ENCODE results near the gene RBFA. TPM values are rescaled to one million over a fixed set of nuclear protein-coding genes. Genes with fewer than 3 reads are reported as not detected.

RBFA gene
- total and polyA plus RNA-seq, 2 of the 13 experiments (the other 11 are each of a cell fraction or from before 2014, with no cell fraction given): 29.7 to 42.4 TPM

DNA sequence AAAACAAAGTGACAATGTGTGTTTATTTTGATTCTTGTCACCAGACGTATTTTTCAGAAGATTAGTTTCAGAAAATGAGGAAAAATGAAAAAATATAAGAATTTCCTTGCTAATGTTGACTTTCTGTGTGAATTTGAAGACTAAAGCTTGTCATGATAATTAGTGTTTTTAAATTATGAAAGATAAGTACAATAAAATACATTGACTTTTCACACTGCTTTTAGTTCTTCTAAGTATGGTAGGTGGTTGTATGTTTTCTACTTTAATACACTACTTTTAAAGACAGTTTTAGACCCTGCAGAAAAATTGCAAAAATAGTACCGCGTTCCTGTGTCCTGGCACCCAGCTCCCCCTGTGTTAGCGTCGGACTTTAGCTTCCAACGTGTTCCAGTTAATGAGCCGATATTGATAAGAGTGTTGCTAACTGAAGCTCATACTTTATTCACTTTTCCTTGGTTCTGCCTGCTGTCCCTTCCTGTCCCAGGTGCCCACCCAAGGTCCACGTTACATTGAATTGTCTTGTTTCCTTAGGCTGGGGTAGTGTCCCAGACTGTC is 695 bp downstream of the RBFA start:
- Histone ChIP-seq H2AFZ (ENCODE audit: low read length) (no peak overlapping the region), H3K27me3 (ENCODE audit: control insufficient read depth in 1 of 2, insufficient read depth in 2 of 2, low read length in 2 of 2) (no peaks in the 10 kb centered on the region; a peak in 1 of 5 replicates), H3K79me2 (ENCODE audit: insufficient read depth, low read length) (peaks cover 27% of the 10 kb centered on the region), H3K4me3 (replicated peaks in 1 of 3; ENCODE audit: insufficient read depth in 1 of 3, low read depth in 2 of 3, low read length in 3 of 3) (peak overlapping the region; percentile 74 to 78 (median 74)), H3K4me2 (ENCODE audit: low read depth, low read length) (peak overlapping the region; percentile 86), H3K9ac (ENCODE audit: insufficient read depth, low read depth, low read length) (peak overlapping the region; percentile 82), H3K27ac (ENCODE audit: extremely low read length, insufficient read depth, low read length) (peak overlapping the region; percentile 79), H3K4me1 (ENCODE audit: insufficient read depth, low read length) (peaks cover 35% of the 10 kb centered on the region), H3K9me3 (ENCODE audit: low read length) (no peaks in the 10 kb centered on the region), H4K20me1 (ENCODE audit: insufficient read depth, low read length) (peaks cover 7% of the 10 kb centered on the region; the same call in 1 of the 2 replicates), H3K36me3 (replicated peaks in 1 of 2; ENCODE audit: control insufficient read depth in 1 of 2, insufficient read depth in 2 of 2, low read length in 2 of 2) (peaks cover 9 to 24% of the 10 kb centered on the region in 2 experiments; a peak in 4 of 5 replicates)
- 1% methylated on average over 8 of the region's 8 CpGs for whole genome bisulfite sequencing (ENCODE audit: low lambda C conversion rate)
- ChIA-PET POLR2A (interaction anchor here (0.6 to 4.5 kb wide), 11 partner anchors 9 to 101 kb away, joined by 3 to 39 read pairs (median 8); partner anchors contain the start of genes ADNP2, SLC66A2 and TXNL4A), CTCF (ENCODE audit: low intra/inter-chr PET ratio, low total read pairs) (interaction anchor here (1.4 kb wide), 1 partner anchor 101 kb away, joined by 3 read pairs; no protein-coding TSS in a partner anchor)
- DNase-seq (ENCODE audit: low spot score) (no peak), ATAC-seq (no peak), FAIRE-seq (no peak)
- in situ Hi-C loops (cut with HindIII; ENCODE audit: extremely low pct_ligation_motif_present, low pct_unique_long_range_greater_than_20kb) (loop anchor here (5.0 kb wide), 2 partner anchors 48 to 67 kb away; partner anchors contain the start of gene TXNL4A), intact Hi-C loops (cut with micrococcal nuclease; ENCODE audit: unreplicated experiment) (loop anchor here (1.0 to 2.0 kb wide), 3 partner anchors 46 to 101 kb away; partner anchors contain the start of gene TXNL4A)
- TSS peak; percentile 66 for BruUV-seq (replicated peaks)
- TF ChIP-seq ZBTB39 (CRISPR knock-in tag; IDR thresholded peaks at IDR 0.05) (no peak), LCORL (IDR thresholded peaks at IDR 0.05) (no peak), LCORL (CRISPR knock-in tag; IDR thresholded peaks at IDR 0.05) (peak; percentile 5; the same call in 1 of the 2 replicates), ZNF747 (CRISPR knock-in tag; IDR thresholded peaks at IDR 0.05; ENCODE audit: borderline replicate concordance) (no peak), NFE2 (CRISPR knock-in tag; IDR thresholded peaks at IDR 0.05) (no peak), CREM (IDR thresholded peaks at IDR 0.05) (0 out of 2 replicates have a peak, but pooled peaks have one; percentile 17), CREM (CRISPR knock-in tag; IDR thresholded peaks at IDR 0.05) (no peak), KDM5A (IDR thresholded peaks at IDR 0.05; ENCODE audit: borderline replicate concordance, low read length) (peak; percentile 54; the same call in 1 of the 2 replicates), ZEB1 (IDR thresholded peaks at IDR 0.05; ENCODE audit: insufficient replicate concordance, low read depth) (peak; percentile 36), ZNF564 (CRISPR knock-in tag; IDR thresholded peaks at IDR 0.05) (0 out of 2 replicates have a peak, but pooled peaks have one; percentile 8), ZNF878 (CRISPR knock-in tag; IDR thresholded peaks at IDR 0.05) (0 out of 2 replicates have a peak, but pooled peaks have one; percentile 13), SOX6 (IDR thresholded peaks at IDR 0.05) (no peak), SOX6 (CRISPR knock-in tag; IDR thresholded peaks at IDR 0.05) (0 out of 2 replicates have a peak, but pooled peaks have one; percentile 4)
- TF ChIP-seq, protein P1, sequence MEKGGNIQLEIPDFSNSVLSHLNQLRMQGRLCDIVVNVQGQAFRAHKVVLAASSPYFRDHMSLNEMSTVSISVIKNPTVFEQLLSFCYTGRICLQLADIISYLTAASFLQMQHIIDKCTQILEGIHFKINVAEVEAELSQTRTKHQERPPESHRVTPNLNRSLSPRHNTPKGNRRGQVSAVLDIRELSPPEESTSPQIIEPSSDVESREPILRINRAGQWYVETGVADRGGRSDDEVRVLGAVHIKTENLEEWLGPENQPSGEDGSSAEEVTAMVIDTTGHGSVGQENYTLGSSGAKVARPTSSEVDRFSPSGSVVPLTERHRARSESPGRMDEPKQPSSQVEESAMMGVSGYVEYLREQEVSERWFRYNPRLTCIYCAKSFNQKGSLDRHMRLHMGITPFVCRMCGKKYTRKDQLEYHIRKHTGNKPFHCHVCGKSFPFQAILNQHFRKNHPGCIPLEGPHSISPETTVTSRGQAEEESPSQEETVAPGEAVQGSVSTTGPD (CRISPR knock-in tag; IDR thresholded peaks at IDR 0.05): 0 out of 2 replicates have a peak, but pooled peaks have one; percentile 27
- TF ChIP-seq, protein P2, sequence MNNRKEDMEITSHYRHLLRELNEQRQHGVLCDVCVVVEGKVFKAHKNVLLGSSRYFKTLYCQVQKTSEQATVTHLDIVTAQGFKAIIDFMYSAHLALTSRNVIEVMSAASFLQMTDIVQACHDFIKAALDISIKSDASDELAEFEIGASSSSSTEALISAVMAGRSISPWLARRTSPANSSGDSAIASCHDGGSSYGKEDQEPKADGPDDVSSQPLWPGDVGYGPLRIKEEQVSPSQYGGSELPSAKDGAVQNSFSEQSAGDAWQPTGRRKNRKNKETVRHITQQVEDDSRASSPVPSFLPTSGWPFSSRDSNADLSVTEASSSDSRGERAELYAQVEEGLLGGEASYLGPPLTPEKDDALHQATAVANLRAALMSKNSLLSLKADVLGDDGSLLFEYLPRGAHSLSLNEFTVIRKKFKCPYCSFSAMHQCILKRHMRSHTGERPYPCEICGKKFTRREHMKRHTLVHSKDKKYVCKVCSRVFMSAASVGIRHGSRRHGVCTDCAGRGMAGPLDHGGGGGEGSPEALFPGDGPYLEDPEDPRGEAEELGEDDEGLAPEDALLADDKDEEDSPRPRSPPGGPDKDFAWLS (CRISPR knock-in tag; IDR thresholded peaks at IDR 0.05; ENCODE audit: borderline replicate concordance): 0 out of 2 replicates have a peak, but pooled peaks have one; percentile 9

Data from HepG2 (cell line).